ENCODE data around the gene NAA40.

- TF ChIP-seq POLR2A (IDR thresholded peaks at IDR 0.05; ENCODE audit: low read depth, low read length) = no peak
- TF ChIP-seq CTCF (conservative IDR thresholded peaks at IDR 0.05; ENCODE audit: low read depth, low read length) = no peak
- no peak for TF ChIP-seq RAD21 (IDR thresholded peaks at IDR 0.05; ENCODE audit: low read length)
- TF ChIP-seq BHLHE40 (IDR thresholded peaks at IDR 0.05; ENCODE audit: low read depth, low read length) = no peak
- TF ChIP-seq RCOR1 (IDR thresholded peaks at IDR 0.05; ENCODE audit: insufficient replicate concordance, low read length) = peak; percentile 69
- TF ChIP-seq MXI1 (IDR thresholded peaks at IDR 0.05; ENCODE audit: borderline replicate concordance, low read depth, low read length) = no peak
- no peak for TF ChIP-seq SMC3 (IDR thresholded peaks at IDR 0.05; ENCODE audit: low read depth, low read length)
- TF ChIP-seq FOS (IDR thresholded peaks at IDR 0.05; ENCODE audit: low read depth, low read length) = no peak
- TF ChIP-seq RFX5 (IDR thresholded peaks at IDR 0.05; ENCODE audit: low read depth, low read length) = no peak
- TF ChIP-seq MAZ (IDR thresholded peaks at IDR 0.05; ENCODE audit: borderline replicate concordance, low read depth, low read length) = no peak
- TF ChIP-seq ELK1 (IDR thresholded peaks at IDR 0.05; ENCODE audit: borderline replicate concordance, low read depth, low read length) = no peak
- TF ChIP-seq MAFK (IDR thresholded peaks at IDR 0.05; ENCODE audit: low read depth, low read length) = no peak
Observed at GRCh38 chr11:64001484-64002420, 63.0 kb downstream of the NAA40 start.
